ENCODE results near the gene NPIPA1.
"Not testable (repeated sequence)": the region's sequence is repeated elsewhere in the genome, so short reads cannot be mapped to it uniquely, and the experiment has no call there.

NPIPA1 gene

GRCh38 chr16:14930971-14931370 is 6.3 kb upstream of the NPIPA1 start:
- not testable (repeated sequence) for DNase-seq (ENCODE audit: low spot score)

- DNase-seq (ENCODE audit: low spot score): not testable (repeated sequence)
Observed at GRCh38 chr16:14932581-14933375, 4.5 kb upstream of the NPIPA1 start.

- DNase-seq (ENCODE audit: low spot score): not testable (repeated sequence)
Observed at GRCh38 chr16:14937994-14938393, 751 bp downstream of the NPIPA1 start.

GRCh38 chr16:14942686-14943085 is 5.4 kb downstream of the NPIPA1 start:
- not testable (repeated sequence) for DNase-seq (ENCODE audit: low spot score)

- no peak for DNase-seq (ENCODE audit: low spot score)
Observed at GRCh38 chr16:14955546-14956231, 18.4 kb downstream of the NPIPA1 start.

- peak; percentile 13 for DNase-seq (ENCODE audit: low spot score)
Observed at GRCh38 chr16:14957576-14958322, 20.5 kb downstream of the NPIPA1 start.

GRCh38 chr16:14958323-14958600 is 21.0 kb downstream of the NPIPA1 start:
- DNase-seq (ENCODE audit: low spot score): no peak

GRCh38 chr16:14958970-14959369 is 21.7 kb downstream of the NPIPA1 start:
- no peak for DNase-seq (ENCODE audit: low spot score)

- no peak for DNase-seq (ENCODE audit: low spot score)
Observed at GRCh38 chr16:14961405-14962186, 24.4 kb downstream of the NPIPA1 start.

- DNase-seq (ENCODE audit: low spot score): no peak
Observed at GRCh38 chr16:14963281-14964173, 26.3 kb downstream of the NPIPA1 start.

- no peak for DNase-seq (ENCODE audit: low spot score)
Observed at GRCh38 chr16:14965328-14965727, 28.1 kb downstream of the NPIPA1 start.

GRCh38 chr16:14969795-14970194 is 32.6 kb downstream of the NPIPA1 start:
- not testable (repeated sequence) for DNase-seq (ENCODE audit: low spot score)

- DNase-seq (ENCODE audit: low spot score): not testable (repeated sequence)
Observed at GRCh38 chr16:14971621-14972228, 34.5 kb downstream of the NPIPA1 start.

GRCh38 chr16:14973785-14974322 is 36.6 kb downstream of the NPIPA1 start:
- DNase-seq (ENCODE audit: low spot score): not testable (repeated sequence)

GRCh38 chr16:14974331-14974655 is 37.0 kb downstream of the NPIPA1 start:
- DNase-seq (ENCODE audit: low spot score): not testable (repeated sequence)

GRCh38 chr16:14974656-14975417 is 37.6 kb downstream of the NPIPA1 start, which contains the start of gene PDXDC1:
Gene PDXDC1, plus strand, starts transcription at chr16:14975026. Its CDS starts 174 bp downstream, at chr16:14975200.
- DNase-seq (ENCODE audit: low spot score): peak; percentile 96

- DNase-seq (ENCODE audit: low spot score): peak; percentile 25
Observed at GRCh38 chr16:14975418-14976194, 38.4 kb downstream of the NPIPA1 start.

GRCh38 chr16:14976971-14977736 is 39.9 kb downstream of the NPIPA1 start:
- DNase-seq (ENCODE audit: low spot score): not testable (repeated sequence)
